ENCODE results near the gene HLX. TPM values are rescaled to one million over a fixed set of nuclear protein-coding genes. Genes with fewer than 3 reads are reported as not detected.

The HLX gene
- total and polyA plus RNA-seq, 11 donors: 3.3 to 14.8 (median 6.7) TPM

GRCh38 chr1:220876511-220877376 lies 2.5 kb upstream of the HLX start:
- TF ChIP-seq POLR2A (IDR thresholded peaks at IDR 0.05): no peak
- TF ChIP-seq CTCF (IDR thresholded peaks at IDR 0.05): no peak
- Histone ChIP-seq H3K27me3 (peaks cover 0 to 27% (median 0%) of the 10 kb centered on the region in 9 donors), H3K4me3 (peak overlapping the region in 11 of 12 donors; percentile 30 to 99 (median 94)), H3K36me3 (peaks cover 0 to under 1% (median 0%) of the 10 kb centered on the region in 9 donors), H3K4me1 (peaks cover 0 to 47% (median 34%) of the 10 kb centered on the region in 12 donors), H3K9me3 (no peaks in the 10 kb centered on the region), H3K27ac (peak overlapping the region; percentile 77 to 99 (median 97))
- peak; percentile 54 to 73 (median 71) for DNase-seq
- intact Hi-C loops (cut with DNase I): loop anchor here in 8 of 10 donors (1.0 to 10.0 kb wide), 10 partner anchors 34 to 1578 kb away; no protein-coding TSS in a partner anchor
- 34 to 41% (median 39%) methylated on average over 50 to 54 of the region's 54 CpGs for WGBS, 4 donors
- peak in 3 of 4 donors; percentile 3 to 52 (median 14) for ATAC-seq

GRCh38 chr1:220877377-220878095 lies 1.7 kb upstream of the HLX start:
- H3K27me3 ChIP-seq: peaks cover 0 to 34% (median 0%) of the 10 kb centered on the region in 9 donors
- H3K9me3 ChIP-seq: no peaks in the 10 kb centered on the region
- no peak for ATAC-seq
- DNase-seq: peak in 2 of 5 donors; percentile 23 to 36
- intact Hi-C loops (cut with DNase I): loop anchor here in 8 of 10 donors (1.0 to 10.0 kb wide), 10 partner anchors 35 to 1577 kb away; no protein-coding TSS in a partner anchor
- H3K4me3 ChIP-seq: peak overlapping the region in 11 of 12 donors; percentile 30 to 99 (median 94)
- peaks cover 0 to 9% (median under 1%) of the 10 kb centered on the region in 9 donors for H3K36me3 ChIP-seq
- no peak for TF ChIP-seq CTCF (IDR thresholded peaks at IDR 0.05)
- TF ChIP-seq POLR2A (IDR thresholded peaks at IDR 0.05): no peak
- WGBS, 4 donors: 30 to 46% (median 41%) methylated on average over 23 to 26 of the region's 26 CpGs
- peaks cover 0 to 54% (median 35%) of the 10 kb centered on the region in 12 donors for H3K4me1 ChIP-seq
- H3K27ac ChIP-seq: peak overlapping the region; percentile 79 to 99 (median 97)

- no peak for TF ChIP-seq POLR2A (IDR thresholded peaks at IDR 0.05)
- TF ChIP-seq CTCF (IDR thresholded peaks at IDR 0.05): peak in 1 of 12 donors; percentile 27
- WGBS, 4 donors: 13 to 15% (median 14%) methylated on average over 37 to 42 of the region's 42 CpGs
- Histone ChIP-seq H3K4me3 (peak overlapping the region; percentile 64 to 99 (median 92)), H3K27me3 (peaks cover 0 to 35% (median 0%) of the 10 kb centered on the region in 9 donors), H3K27ac (peak overlapping the region; percentile 79 to 99 (median 97)), H3K4me1 (peaks cover 0 to 59% (median 37%) of the 10 kb centered on the region in 12 donors), H3K9me3 (no peaks in the 10 kb centered on the region), H3K36me3 (peaks cover 0 to 15% (median 5%) of the 10 kb centered on the region in 9 donors)
- peak; percentile 1 to 6 (median 4) for ATAC-seq
- DNase-seq: peak in 4 of 5 donors; percentile 49 to 69 (median 56)
- intact Hi-C loops (cut with DNase I): loop anchor here in 8 of 10 donors (1.0 to 10.0 kb wide), 8 partner anchors 36 to 1576 kb away; no protein-coding TSS in a partner anchor
Observed at GRCh38 chr1:220878191-220879075, 810 bp upstream of the HLX start.
